Neutrophil (primary cell): ENCODE measurements around the gene DLGAP4.

Experiments
- H3K27ac ChIP-seq: fragments of 200-600 bp; sonication (generic); 2 replicates; pipeline ENCODE4 v1.5.1; 2016; ENCODE audit warnings: mild to moderate bottlenecking, moderate library complexity
- H3K27me3 ChIP-seq: fragments of 200-600 bp; sonication (generic); 2 replicates; pipeline ENCODE4 v1.6.0; 2016; ENCODE audit warnings: mild to moderate bottlenecking
- H3K36me3 ChIP-seq: fragments of 200-600 bp; sonication (generic); 2 replicates; pipeline ENCODE4 v1.5.1; 2017
- H3K4me1 ChIP-seq, 2 experiments: fragments of 200-600 bp in 1 of 2; sonication (generic) in 1 of 2; 1 replicate in 1 of 2; 2 replicates in 1 of 2; pipeline versions ENCODE4 v1.5.1 to v1.6.1; 2013 to 2016; ENCODE audit warnings: low read depth in 1 of 2, low read length in 1 of 2, mild to moderate bottlenecking in 1 of 2, moderate library complexity in 1 of 2; ENCODE audit not compliant: control insufficient read depth in 1 of 2, insufficient read depth in 1 of 2
- H3K4me3 ChIP-seq, 2 experiments: fragments of 200-600 bp in 1 of 2; sonication (generic) in 1 of 2; 1 replicate in 1 of 2; 2 replicates in 1 of 2; pipeline ENCODE4 v1.5.1; 2013 to 2016; ENCODE audit warnings: low read depth in 1 of 2, low read length in 1 of 2, mild to moderate bottlenecking in 1 of 2, moderate library complexity in 1 of 2
- H3K9me3 ChIP-seq: fragments of 200-600 bp; sonication (generic); 2 replicates; pipeline ENCODE4 v1.5.1; 2016
- TF ChIP-seq, protein P1 (sequence below): fragments of 200-600 bp; sonication (generic); IDR thresholded peaks from 2 replicates; pipeline ENCODE4 v1.5.1; 2016; ENCODE audit warnings: antibody characterized with exemption

The DLGAP4 gene

DNA sequence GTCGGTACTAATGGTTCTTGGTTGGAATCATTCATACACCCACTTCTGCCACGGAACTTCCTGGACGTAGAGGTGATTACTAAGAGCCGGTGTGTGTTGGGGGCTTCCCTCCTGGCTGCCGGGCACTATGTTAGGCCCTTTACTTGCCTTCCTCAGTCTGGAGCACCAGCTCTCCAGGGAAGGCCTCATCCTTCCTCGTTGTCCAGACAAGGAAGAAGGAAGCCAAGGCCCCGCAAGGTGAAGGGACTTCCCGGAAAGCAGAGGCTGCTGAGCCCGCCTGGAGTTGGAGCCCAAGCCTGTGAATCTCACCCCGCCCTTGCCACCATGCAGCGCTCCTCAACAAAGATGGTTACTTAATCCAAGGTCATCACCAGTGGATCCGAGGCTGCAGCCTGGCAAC is 43.7 kb upstream of the DLGAP4 start:
- H3K4me3 ChIP-seq: no peak overlapping the region
- no peaks in the 10 kb centered on the region for H3K4me1 ChIP-seq
- no peak overlapping the region for H3K27ac ChIP-seq
- no peaks in the 10 kb centered on the region for H3K27me3 ChIP-seq
- H3K9me3 ChIP-seq: no peaks in the 10 kb centered on the region
- H3K36me3 ChIP-seq: peaks cover under 1% of the 10 kb centered on the region
- TF ChIP-seq, protein P1, sequence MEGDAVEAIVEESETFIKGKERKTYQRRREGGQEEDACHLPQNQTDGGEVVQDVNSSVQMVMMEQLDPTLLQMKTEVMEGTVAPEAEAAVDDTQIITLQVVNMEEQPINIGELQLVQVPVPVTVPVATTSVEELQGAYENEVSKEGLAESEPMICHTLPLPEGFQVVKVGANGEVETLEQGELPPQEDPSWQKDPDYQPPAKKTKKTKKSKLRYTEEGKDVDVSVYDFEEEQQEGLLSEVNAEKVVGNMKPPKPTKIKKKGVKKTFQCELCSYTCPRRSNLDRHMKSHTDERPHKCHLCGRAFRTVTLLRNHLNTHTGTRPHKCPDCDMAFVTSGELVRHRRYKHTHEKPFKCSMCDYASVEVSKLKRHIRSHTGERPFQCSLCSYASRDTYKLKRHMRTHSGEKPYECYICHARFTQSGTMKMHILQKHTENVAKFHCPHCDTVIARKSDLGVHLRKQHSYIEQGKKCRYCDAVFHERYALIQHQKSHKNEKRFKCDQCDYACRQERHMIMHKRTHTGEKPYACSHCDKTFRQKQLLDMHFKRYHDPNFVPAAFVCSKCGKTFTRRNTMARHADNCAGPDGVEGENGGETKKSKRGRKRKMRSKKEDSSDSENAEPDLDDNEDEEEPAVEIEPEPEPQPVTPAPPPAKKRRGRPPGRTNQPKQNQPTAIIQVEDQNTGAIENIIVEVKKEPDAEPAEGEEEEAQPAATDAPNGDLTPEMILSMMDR: no peak

DNA sequence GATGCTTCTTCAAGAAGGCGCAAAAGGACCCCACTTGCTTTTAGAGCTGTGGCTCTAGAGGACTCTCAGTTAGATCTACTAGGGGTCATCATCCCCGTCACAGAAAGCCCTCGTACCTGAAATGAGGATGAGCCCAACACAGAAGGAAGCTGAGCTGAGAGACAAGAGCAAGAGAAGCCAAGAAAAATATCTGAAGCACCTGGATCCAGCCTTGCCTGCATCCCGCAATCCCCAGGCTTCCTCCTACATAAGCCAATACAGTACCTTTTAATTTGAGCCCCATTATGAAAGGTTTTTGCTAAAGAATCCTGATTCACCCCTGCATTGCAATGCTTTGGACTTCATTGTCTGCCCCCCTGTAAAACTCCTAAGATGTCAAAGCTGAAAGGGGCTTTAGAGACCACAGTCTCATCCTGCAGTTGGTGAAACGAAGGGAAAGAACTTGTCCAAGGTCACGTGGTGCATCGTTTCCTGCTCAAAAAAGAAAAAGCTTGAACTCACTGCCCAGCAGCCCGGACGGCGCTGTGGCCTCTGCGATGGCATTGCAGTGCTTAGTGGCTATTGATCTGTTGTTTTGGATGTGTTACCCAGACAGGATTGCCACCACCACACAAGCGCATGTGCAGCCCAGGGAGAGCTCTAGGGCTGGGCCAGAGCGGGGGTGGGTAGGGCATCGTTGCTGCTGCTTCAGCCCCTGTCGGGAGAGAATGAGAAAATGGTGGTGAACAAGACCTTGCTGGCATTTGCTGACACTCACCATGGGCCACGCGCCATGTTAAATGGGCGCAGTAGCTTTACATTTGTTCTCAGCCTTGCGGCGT is 41.5 kb upstream of the DLGAP4 start:
- Histone ChIP-seq H3K4me1 (no peaks in the 10 kb centered on the region), H3K27me3 (no peaks in the 10 kb centered on the region), H3K36me3 (no peaks in the 10 kb centered on the region), H3K4me3 (no peak overlapping the region), H3K9me3 (no peaks in the 10 kb centered on the region), H3K27ac (no peak overlapping the region)
- TF ChIP-seq, protein P1: no peak

DNA sequence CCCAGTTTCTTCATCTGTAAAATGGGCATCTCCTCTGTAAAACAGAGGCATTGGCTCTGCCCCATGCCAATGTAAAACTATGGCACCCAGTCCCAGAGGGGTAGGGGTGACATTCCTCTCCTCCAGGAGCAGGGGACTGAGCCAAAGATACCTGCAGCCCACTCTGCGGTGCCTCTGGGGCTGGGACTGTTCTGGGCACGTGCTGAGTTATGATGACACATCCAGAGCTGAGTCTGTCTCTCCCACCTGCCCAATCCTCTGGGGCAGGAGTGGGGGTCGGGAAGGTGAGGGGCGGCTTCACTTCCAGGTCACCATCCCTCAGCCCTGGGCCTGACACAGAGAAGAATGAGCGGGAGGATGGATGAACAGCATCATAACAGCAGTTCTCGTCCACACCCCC is 40.0 kb upstream of the DLGAP4 start:
- TF ChIP-seq, protein P1: no peak
- Histone ChIP-seq H3K36me3 (no peaks in the 10 kb centered on the region), H3K4me1 (no peaks in the 10 kb centered on the region), H3K4me3 (no peak overlapping the region), H3K27ac (no peak overlapping the region), H3K27me3 (no peaks in the 10 kb centered on the region), H3K9me3 (no peaks in the 10 kb centered on the region)

- H3K4me1 ChIP-seq: no peaks in the 10 kb centered on the region
- no peak overlapping the region for H3K4me3 ChIP-seq
- H3K36me3 ChIP-seq: no peaks in the 10 kb centered on the region
- no peaks in the 10 kb centered on the region for H3K9me3 ChIP-seq
- H3K27ac ChIP-seq: no peak overlapping the region
- TF ChIP-seq, protein P1: no peak
- no peaks in the 10 kb centered on the region for H3K27me3 ChIP-seq
Measured at GRCh38 chr20:36267605-36268381, 38.3 kb upstream of the DLGAP4 start.

- H3K9me3 ChIP-seq: no peaks in the 10 kb centered on the region
- H3K36me3 ChIP-seq: no peaks in the 10 kb centered on the region
- H3K27me3 ChIP-seq: no peaks in the 10 kb centered on the region
- H3K27ac ChIP-seq: no peak overlapping the region
- no peaks in the 10 kb centered on the region for H3K4me1 ChIP-seq
- TF ChIP-seq, protein P1: no peak
- H3K4me3 ChIP-seq: no peak overlapping the region
Measured at GRCh38 chr20:36268440-36269342, 37.4 kb upstream of the DLGAP4 start.
